ENCODE data around the gene ST6GALNAC5.
A peak's percentile ranks its signal among the peaks of the same experiment; 100 is the strongest.
"Not testable (repeated sequence)": the region's sequence is repeated elsewhere in the genome, so short reads cannot be mapped to it uniquely, and the experiment has no call there.

ST6GALNAC5 gene

GRCh38 chr1:76868154-76868882, 1.0 kb downstream of the ST6GALNAC5 start:
- DNase-seq: peak; percentile 44 to 54

- peak in 1 of 2 experiments; percentile 17 for DNase-seq
These were observed 1.6 kb downstream of the ST6GALNAC5 start for GRCh38 chr1:76868916-76869315.

GRCh38 chr1:76870037-76870436, 2.8 kb downstream of the ST6GALNAC5 start:
- no peak for DNase-seq

- DNase-seq: no peak
These were observed 4.2 kb downstream of the ST6GALNAC5 start for GRCh38 chr1:76871355-76871974.

GRCh38 chr1:76872944-76873343, 5.7 kb downstream of the ST6GALNAC5 start:
- DNase-seq: no peak

- DNase-seq: no peak
These were observed 9.5 kb downstream of the ST6GALNAC5 start for GRCh38 chr1:76876655-76877395.

- not testable (repeated sequence) for DNase-seq
These were observed 11.7 kb downstream of the ST6GALNAC5 start for GRCh38 chr1:76879014-76879413.

- DNase-seq: no peak
These were observed 14.5 kb downstream of the ST6GALNAC5 start for GRCh38 chr1:76881762-76882161.

GRCh38 chr1:76891931-76892622, 24.8 kb downstream of the ST6GALNAC5 start:
- no peak for DNase-seq

GRCh38 chr1:76892675-76893074, 25.4 kb downstream of the ST6GALNAC5 start:
- DNase-seq: no peak

- peak; percentile 39 to 42 for DNase-seq
These were observed 34.0 kb downstream of the ST6GALNAC5 start for GRCh38 chr1:76901158-76901767.

- no peak for DNase-seq
These were observed 38.8 kb downstream of the ST6GALNAC5 start for GRCh38 chr1:76905876-76906595.

- DNase-seq: no peak
These were observed 42.0 kb downstream of the ST6GALNAC5 start for GRCh38 chr1:76909311-76909710.

- DNase-seq: no peak
These were observed 51.8 kb downstream of the ST6GALNAC5 start for GRCh38 chr1:76919085-76919484.

- no peak for DNase-seq
These were observed 54.3 kb downstream of the ST6GALNAC5 start for GRCh38 chr1:76921590-76921989.

GRCh38 chr1:76925825-76926224, 58.5 kb downstream of the ST6GALNAC5 start:
- DNase-seq: no peak

- DNase-seq: no peak
These were observed 61.2 kb downstream of the ST6GALNAC5 start for GRCh38 chr1:76928522-76928921.

- DNase-seq: no peak
These were observed 61.9 kb downstream of the ST6GALNAC5 start for GRCh38 chr1:76929136-76929535.

GRCh38 chr1:76933847-76934815, 66.9 kb downstream of the ST6GALNAC5 start:
- DNase-seq: no peak

GRCh38 chr1:76938304-76938703, 71.0 kb downstream of the ST6GALNAC5 start:
- no peak for DNase-seq
